ENCODE data around the gene SFXN3. TPM values are rescaled to one million over a fixed set of nuclear protein-coding genes. Genes with fewer than 3 reads are reported as not detected.

SFXN3 gene
- total and polyA plus RNA-seq, 2 experiments from 2014 or later = 0.68 to 3.8 TPM

DNA sequence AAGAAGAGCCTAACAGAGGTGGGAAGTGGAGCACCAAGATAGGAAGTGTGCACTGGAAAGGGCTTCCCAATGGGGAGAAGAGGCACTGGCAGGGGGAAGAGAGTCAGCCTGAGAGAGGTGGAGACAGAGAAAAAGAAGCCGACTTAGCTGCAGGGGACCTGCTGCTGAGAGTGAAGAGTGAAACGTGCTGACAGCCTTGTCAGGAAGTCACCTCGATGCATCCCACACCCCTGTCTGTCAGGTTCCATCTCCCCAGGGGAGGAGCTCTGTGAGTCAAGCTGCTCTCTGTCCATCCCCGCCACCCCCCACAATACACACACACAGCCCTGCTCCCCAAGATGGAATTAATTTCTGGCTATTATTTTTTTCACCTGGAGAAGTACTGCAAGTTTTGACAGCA is 44.7 kb downstream of the SFXN3 start:
- Mint-ChIP-seq H3K9me3 (no peaks in the 10 kb centered on the region), H3K27ac (no peak overlapping the region), H3K36me3 (ENCODE audit: low read depth) (no peaks in the 10 kb centered on the region), H3K4me1 (peaks cover 38% of the 10 kb centered on the region), H3K27me3 (ENCODE audit: insufficient read depth, low read depth, poor library complexity) (peaks cover 51% of the 10 kb centered on the region), H3K4me3 (no peak overlapping the region)
- Histone ChIP-seq H3K36me3 (ENCODE audit: insufficient read depth) (no peaks in the 10 kb centered on the region), H2AFZ (no peak overlapping the region), H3K4me3 (no peak overlapping the region), H3K27ac (ENCODE audit: low read depth) (no peak overlapping the region), H3K4me1 (ENCODE audit: insufficient read depth) (peaks cover 10% of the 10 kb centered on the region), H3F3A (replicated peaks; ENCODE audit: low read depth) (no peaks in the 10 kb centered on the region), H4K20me1 (replicated peaks; ENCODE audit: insufficient read depth) (no peaks in the 10 kb centered on the region), H3K27me3 (ENCODE audit: insufficient read depth) (peaks cover 76% of the 10 kb centered on the region), H3K9me2 (ENCODE audit: insufficient read depth) (no peaks in the 10 kb centered on the region), H3K4me2 (no peak overlapping the region), H3K79me2 (replicated peaks; ENCODE audit: insufficient read depth) (no peaks in the 10 kb centered on the region)
- ATAC-seq = peak; percentile 28
- TF ChIP-seq JUNB (IDR thresholded peaks at IDR 0.05; ENCODE audit: unreplicated experiment) = no peak
- no peak for TF ChIP-seq CREB1 (CRISPR knock-in tag; IDR thresholded peaks at IDR 0.05; ENCODE audit: low read depth)
- TF ChIP-seq, protein P1, sequence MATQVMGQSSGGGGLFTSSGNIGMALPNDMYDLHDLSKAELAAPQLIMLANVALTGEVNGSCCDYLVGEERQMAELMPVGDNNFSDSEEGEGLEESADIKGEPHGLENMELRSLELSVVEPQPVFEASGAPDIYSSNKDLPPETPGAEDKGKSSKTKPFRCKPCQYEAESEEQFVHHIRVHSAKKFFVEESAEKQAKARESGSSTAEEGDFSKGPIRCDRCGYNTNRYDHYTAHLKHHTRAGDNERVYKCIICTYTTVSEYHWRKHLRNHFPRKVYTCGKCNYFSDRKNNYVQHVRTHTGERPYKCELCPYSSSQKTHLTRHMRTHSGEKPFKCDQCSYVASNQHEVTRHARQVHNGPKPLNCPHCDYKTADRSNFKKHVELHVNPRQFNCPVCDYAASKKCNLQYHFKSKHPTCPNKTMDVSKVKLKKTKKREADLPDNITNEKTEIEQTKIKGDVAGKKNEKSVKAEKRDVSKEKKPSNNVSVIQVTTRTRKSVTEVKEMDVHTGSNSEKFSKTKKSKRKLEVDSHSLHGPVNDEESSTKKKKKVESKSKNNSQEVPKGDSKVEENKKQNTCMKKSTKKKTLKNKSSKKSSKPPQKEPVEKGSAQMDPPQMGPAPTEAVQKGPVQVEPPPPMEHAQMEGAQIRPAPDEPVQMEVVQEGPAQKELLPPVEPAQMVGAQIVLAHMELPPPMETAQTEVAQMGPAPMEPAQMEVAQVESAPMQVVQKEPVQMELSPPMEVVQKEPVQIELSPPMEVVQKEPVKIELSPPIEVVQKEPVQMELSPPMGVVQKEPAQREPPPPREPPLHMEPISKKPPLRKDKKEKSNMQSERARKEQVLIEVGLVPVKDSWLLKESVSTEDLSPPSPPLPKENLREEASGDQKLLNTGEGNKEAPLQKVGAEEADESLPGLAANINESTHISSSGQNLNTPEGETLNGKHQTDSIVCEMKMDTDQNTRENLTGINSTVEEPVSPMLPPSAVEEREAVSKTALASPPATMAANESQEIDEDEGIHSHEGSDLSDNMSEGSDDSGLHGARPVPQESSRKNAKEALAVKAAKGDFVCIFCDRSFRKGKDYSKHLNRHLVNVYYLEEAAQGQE (IDR thresholded peaks at IDR 0.05; ENCODE audit: unreplicated experiment) = no peak
- TF ChIP-seq, protein P2, sequence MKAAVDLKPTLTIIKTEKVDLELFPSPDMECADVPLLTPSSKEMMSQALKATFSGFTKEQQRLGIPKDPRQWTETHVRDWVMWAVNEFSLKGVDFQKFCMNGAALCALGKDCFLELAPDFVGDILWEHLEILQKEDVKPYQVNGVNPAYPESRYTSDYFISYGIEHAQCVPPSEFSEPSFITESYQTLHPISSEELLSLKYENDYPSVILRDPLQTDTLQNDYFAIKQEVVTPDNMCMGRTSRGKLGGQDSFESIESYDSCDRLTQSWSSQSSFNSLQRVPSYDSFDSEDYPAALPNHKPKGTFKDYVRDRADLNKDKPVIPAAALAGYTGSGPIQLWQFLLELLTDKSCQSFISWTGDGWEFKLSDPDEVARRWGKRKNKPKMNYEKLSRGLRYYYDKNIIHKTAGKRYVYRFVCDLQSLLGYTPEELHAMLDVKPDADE (IDR thresholded peaks at IDR 0.05) = no peak
- no peak for TF ChIP-seq NANOG (IDR thresholded peaks at IDR 0.05; ENCODE audit: borderline replicate concordance)
- TF ChIP-seq POLR2AphosphoS5 (IDR thresholded peaks at IDR 0.05; ENCODE audit: low read depth) = no peak
- TF ChIP-seq, protein P3, sequence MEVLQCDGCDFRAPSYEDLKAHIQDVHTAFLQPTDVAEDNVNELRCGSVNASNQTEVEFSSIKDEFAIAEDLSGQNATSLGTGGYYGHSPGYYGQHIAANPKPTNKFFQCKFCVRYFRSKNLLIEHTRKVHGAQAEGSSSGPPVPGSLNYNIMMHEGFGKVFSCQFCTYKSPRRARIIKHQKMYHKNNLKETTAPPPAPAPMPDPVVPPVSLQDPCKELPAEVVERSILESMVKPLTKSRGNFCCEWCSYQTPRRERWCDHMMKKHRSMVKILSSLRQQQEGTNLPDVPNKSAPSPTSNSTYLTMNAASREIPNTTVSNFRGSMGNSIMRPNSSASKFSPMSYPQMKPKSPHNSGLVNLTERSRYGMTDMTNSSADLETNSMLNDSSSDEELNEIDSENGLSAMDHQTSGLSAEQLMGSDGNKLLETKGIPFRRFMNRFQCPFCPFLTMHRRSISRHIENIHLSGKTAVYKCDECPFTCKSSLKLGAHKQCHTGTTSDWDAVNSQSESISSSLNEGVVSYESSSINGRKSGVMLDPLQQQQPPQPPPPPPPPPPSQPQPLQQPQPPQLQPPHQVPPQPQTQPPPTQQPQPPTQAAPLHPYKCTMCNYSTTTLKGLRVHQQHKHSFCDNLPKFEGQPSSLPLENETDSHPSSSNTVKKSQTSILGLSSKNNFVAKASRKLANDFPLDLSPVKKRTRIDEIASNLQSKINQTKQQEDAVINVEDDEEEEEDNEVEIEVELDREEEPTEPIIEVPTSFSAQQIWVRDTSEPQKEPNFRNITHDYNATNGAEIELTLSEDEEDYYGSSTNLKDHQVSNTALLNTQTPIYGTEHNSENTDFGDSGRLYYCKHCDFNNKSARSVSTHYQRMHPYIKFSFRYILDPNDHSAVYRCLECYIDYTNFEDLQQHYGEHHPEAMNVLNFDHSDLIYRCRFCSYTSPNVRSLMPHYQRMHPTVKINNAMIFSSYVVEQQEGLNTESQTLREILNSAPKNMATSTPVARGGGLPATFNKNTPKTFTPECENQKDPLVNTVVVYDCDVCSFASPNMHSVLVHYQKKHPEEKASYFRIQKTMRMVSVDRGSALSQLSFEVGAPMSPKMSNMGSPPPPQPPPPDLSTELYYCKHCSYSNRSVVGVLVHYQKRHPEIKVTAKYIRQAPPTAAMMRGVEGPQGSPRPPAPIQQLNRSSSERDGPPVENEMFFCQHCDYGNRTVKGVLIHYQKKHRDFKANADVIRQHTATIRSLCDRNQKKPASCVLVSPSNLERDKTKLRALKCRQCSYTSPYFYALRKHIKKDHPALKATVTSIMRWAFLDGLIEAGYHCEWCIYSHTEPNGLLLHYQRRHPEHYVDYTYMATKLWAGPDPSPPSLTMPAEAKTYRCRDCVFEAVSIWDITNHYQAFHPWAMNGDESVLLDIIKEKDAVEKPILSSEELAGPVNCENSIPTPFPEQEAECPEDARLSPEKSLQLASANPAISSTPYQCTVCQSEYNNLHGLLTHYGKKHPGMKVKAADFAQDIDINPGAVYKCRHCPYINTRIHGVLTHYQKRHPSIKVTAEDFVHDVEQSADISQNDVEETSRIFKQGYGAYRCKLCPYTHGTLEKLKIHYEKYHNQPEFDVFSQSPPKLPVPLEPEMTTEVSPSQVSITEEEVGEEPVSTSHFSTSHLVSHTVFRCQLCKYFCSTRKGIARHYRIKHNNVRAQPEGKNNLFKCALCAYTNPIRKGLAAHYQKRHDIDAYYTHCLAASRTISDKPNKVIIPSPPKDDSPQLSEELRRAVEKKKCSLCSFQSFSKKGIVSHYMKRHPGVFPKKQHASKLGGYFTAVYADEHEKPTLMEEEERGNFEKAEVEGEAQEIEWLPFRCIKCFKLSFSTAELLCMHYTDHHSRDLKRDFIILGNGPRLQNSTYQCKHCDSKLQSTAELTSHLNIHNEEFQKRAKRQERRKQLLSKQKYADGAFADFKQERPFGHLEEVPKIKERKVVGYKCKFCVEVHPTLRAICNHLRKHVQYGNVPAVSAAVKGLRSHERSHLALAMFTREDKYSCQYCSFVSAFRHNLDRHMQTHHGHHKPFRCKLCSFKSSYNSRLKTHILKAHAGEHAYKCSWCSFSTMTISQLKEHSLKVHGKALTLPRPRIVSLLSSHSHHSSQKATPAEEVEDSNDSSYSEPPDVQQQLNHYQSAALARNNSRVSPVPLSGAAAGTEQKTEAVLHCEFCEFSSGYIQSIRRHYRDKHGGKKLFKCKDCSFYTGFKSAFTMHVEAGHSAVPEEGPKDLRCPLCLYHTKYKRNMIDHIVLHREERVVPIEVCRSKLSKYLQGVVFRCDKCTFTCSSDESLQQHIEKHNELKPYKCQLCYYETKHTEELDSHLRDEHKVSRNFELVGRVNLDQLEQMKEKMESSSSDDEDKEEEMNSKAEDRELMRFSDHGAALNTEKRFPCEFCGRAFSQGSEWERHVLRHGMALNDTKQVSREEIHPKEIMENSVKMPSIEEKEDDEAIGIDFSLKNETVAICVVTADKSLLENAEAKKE (CRISPR knock-in tag; IDR thresholded peaks at IDR 0.05) = no peak
- no peak for TF ChIP-seq EZH2 (IDR thresholded peaks at IDR 0.05; ENCODE audit: low read depth, unreplicated experiment)
- DNase-seq (ENCODE audit: low spot score) = no peak
